NCI-H460 (cell line): ENCODE data around the gene CCDC57. TPM values are rescaled to one million over a fixed set of nuclear protein-coding genes. Genes with fewer than 3 reads are reported as not detected.
A peak's percentile ranks its signal among the peaks of the same experiment; 100 is the strongest.
"Not testable (repeated sequence)": the region's sequence is repeated elsewhere in the genome, so short reads cannot be mapped to it uniquely, and the experiment has no call there.

Experiments
- DNase-seq: peaks from one replicate; pipeline ENCODE4 v3.0.0-alpha.2; 2016; ENCODE audit warnings: low read depth; ENCODE audit errors: extremely low read depth
- total RNA-seq: library from RNA; depleted of rRNA; stranded (reverse); fragments of >200 nt; shearing (Covaris generic); gene quantifications from 2 replicates; pipeline ENCODE4 v1.2.3, GENCODE V29; 2014

Gene CCDC57
- total RNA-seq, 1 experiment from 2014 or later, result 21.3 TPM

GRCh38 chr17:82205720-82206508 lies 6.7 kb downstream of the CCDC57 start:
- peak; percentile 82 for DNase-seq

DNA sequence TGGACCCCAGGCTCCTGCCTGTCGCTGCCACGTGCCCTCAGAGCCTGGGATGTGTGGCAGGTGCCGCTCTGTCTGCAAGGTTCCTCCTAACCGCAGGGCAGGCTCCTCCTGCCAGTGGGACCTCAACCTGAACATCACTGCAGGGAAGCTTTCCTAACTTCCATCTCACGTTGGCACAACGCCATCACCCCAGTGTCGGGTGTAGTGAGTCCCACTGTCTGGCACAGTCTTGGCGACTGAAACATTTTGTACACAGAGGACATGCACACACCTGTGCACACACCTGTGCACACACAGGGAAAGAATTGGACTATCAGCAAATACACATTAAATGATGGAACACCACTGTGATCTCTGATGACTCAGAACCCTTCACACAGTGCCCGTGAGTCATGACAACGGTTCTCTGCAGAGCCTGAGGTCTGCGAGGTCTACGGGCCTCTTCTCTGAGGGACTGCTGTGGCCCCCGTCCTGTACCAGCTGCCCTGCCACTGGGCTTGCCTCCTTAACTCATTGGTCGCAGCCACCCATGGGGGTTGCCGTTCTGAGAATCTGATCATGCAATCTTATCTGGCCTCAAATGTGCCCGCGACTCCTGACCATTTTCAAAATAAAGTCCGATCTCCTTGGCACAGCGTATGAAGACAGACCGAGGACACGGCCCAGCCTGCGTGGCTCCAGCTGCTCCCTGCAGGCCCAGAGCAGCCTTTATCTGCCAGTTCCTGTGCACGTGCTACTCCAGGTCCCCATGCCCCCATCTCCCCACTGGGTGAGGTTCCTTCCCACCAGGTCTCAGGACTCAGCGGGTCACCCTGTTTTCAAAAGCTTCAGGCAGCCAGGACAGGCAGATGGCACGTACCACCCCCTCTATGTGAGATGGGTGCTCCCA lies 7.6 kb downstream of the CCDC57 start:
- no peak for DNase-seq

GRCh38 chr17:82203920-82204319 lies 8.7 kb downstream of the CCDC57 start:
- DNase-seq, result no peak

DNA sequence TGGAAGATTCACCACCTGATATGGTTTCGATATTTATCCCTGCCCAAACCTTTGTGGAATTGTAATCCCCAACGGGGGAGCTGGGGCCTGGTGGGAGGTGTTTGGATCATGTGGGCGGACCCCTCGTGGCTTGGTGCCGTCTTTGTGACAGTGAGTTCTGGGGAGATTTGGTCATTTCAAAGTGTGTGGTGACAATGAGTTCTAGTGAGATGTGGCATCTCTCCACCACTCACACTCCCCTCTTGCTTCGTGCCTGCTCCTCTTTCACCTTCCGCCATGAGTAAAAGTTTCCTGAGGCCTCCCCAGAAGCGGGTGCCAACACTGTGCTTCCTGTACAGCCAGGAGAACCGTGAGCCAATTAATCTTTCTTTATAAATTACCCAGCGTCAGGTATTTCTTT lies 9.7 kb downstream of the CCDC57 start:
- DNase-seq, result no peak

- DNase-seq, result no peak
Measured at GRCh38 chr17:82201498-82201910, 11.1 kb downstream of the CCDC57 start.

GRCh38 chr17:82200743-82201497 lies 11.7 kb downstream of the CCDC57 start:
- no peak for DNase-seq

- DNase-seq, result no peak
Measured at GRCh38 chr17:82200135-82200534, 12.5 kb downstream of the CCDC57 start.

DNA sequence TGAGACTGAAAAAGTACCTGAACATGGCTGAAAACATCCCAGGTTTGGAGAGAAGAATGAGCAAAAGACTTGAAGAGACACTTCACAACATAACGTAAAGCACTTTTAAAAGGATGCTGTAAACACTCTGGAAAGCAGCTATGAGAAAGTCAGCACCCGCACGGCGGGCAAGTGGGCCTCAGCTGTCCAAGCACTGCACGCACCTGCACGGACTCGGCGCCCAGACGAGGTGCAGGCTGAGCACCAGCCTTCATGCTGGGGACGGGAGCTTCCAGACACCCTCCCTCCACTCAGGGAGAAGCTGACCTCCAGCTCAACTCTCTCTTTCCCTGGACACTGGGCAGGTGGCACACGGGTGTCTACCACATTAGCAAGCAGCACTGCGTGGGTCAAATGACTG lies 13.1 kb downstream of the CCDC57 start:
- no peak for DNase-seq

GRCh38 chr17:82198092-82198491 lies 14.6 kb downstream of the CCDC57 start:
- no peak for DNase-seq

GRCh38 chr17:82195675-82196672 lies 16.7 kb downstream of the CCDC57 start:
- DNase-seq, result no peak

DNA sequence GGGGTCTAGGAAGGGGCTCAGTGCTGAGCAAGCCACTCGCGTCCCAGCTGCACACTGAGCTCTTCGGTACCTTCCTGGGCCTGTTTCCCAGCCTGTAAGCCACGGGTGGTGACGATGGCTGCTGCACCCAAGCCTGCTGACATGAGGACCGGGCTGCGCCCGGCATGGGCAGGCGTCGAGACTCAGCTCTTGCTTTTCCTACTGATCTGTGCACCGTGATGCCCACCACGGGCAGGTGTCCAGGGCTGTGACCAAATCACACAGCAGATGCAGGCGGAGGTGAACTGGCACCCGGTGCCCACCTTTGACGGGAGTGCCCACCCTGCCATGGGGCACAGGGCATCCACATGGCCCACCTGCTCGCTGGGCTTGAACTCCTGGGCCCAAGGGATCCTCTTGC lies 17.9 kb downstream of the CCDC57 start:
- no peak for DNase-seq

- no peak for DNase-seq
Measured at GRCh38 chr17:82193520-82194220, 19.0 kb downstream of the CCDC57 start.

DNA sequence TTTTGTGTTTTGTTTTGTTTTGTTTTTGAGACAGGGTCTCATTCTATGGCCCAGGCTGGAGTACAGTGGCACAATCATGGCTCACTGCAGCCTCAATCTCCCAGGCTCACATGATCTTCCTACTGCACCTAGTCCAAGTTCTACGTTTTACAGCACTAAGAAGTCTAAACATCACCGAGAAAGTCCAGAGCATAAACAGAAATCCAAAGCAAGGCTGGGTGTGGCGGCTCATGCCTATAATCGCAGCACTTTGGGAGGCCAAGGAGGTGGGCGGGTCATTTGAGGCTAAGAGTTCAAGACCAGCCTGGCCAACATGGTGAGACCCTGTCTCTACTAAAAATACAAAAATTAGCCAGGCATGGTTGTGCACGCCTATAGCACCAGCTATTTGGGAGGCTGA lies 19.6 kb downstream of the CCDC57 start:
- DNase-seq, result not testable (repeated sequence)

DNA sequence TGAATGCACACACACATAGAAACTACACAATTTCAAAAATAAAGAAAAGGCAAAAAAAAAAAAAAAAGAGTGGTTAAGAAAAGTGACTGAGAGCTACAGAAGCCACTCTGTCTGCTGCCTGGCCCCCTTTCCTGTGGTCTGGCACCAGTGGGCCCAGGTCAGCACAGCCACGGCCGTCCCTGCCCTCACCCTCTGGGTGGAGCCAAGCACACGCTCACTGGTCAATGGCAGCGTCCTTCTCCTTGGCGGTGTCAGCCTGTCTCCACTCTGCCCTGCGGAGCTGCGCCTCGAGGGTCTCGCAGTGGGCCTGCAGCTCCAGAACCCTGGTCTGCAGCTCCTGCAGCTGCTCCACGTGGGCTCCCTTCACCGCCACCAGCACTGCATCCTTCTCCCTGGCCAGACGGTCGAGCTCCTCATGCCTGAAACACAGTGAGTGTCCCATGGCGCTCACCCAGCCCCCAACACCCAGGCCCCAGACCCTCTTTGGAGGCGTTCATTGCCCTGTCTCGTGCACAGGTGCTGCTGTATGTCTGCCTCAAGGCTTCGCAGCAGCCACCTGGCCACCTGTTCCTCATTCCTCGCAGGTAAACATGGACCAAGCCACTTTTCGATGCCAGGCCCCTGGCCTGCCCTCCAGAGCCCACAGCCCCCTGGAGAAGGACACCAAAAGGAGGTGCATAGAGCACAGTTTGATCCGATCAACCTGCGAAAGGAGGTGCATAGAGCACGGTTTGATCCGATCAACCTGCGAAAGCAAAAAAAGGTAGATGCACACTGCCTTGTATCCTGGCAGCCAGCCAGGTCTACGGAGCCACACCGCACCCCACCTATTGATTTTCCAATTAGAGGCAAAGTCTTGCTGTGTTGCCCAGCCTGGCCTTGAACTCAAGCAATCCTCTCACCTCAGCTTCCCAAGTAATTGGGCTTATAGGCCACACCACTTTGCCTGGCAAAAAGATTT lies 24.4 kb downstream of the CCDC57 start:
- DNase-seq, result no peak

- DNase-seq, result no peak
Measured at GRCh38 chr17:82187500-82187899, 25.1 kb downstream of the CCDC57 start.

DNA sequence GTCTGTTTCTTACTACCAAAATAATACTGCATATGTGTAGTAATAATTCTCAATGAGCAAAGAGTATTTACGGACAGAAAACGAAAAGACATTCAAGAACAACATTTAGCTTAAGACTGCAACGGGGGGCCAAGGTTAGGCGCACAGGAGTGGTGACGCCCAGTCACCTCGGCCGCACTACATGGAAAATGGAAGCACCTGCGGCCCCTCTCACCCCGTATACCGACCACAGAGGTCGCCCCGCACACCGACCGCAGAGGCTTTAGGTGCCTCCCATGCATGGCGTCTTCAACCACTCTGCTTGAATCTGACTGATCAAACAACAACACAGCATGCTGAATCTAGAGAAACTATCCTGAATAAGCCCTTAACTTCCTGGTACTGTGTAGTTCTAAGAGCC lies 26.4 kb downstream of the CCDC57 start:
- DNase-seq, result no peak

- no peak for DNase-seq
Measured at GRCh38 chr17:82184761-82185160, 27.9 kb downstream of the CCDC57 start.
